HEK293 (cell line): ENCODE measurements around the gene SH2D4B.

Experiments
- CTCF ChIA-PET: fragments of 350-600 bp; formaldehyde crosslinking; extraction: SDS; loops from one replicate; lab custom pipeline; 2021; ENCODE audit warnings: antibody characterized with exemption; lab: Yijun Ruan, JAX
- POLR2A ChIA-PET: fragments of 300-600 bp; formaldehyde crosslinking; extraction: SDS; loops from one replicate; lab custom pipeline; 2020; ENCODE audit warnings: antibody characterized with exemption, inconsistent platforms; lab: Yijun Ruan, JAX
- H3K27ac ChIP-seq: fragments of 200-500 bp; sonication (Bioruptor generic); 2 replicates; pipeline ENCODE4 v1.5.1; 2014; ENCODE audit warnings: low read depth, low read length, control low read depth, inconsistent platforms; ENCODE audit errors: extremely low read depth
- H3K36me3 ChIP-seq, 2 experiments: fragments of 200-500 bp in 1 of 2; sonication (Bioruptor generic) in 1 of 2; 1 replicate in 1 of 2; 2 replicates in 1 of 2; pipeline ENCODE4 v1.5.1; 2014 to 2017; ENCODE audit warnings: inconsistent platforms in 2 of 2, low read length in 2 of 2; ENCODE audit not compliant: control insufficient read depth in 2 of 2, insufficient read depth in 1 of 2
- H3K4me1 ChIP-seq: fragments of 200-500 bp; sonication (Bioruptor generic); 2 replicates; pipeline ENCODE4 v1.5.1; 2014; ENCODE audit warnings: mild to moderate bottlenecking, low read length, inconsistent platforms; ENCODE audit not compliant: control insufficient read depth, insufficient read depth
- H3K4me3 ChIP-seq: 2 replicates; pipeline ENCODE4 v1.5.1; 2011; ENCODE audit warnings: low read depth, mild to moderate bottlenecking, control low read depth, low read length, moderate library complexity
- H3K9me3 ChIP-seq: fragments of 200-500 bp; sonication (Bioruptor generic); 2 replicates; pipeline ENCODE4 v1.5.1; 2014; ENCODE audit warnings: low read depth, low read length, inconsistent platforms; ENCODE audit not compliant: control insufficient read depth, insufficient read depth
- BCL11A ChIP-seq: fragments of 450-650 bp; formaldehyde crosslinking; IDR thresholded peaks from 2 replicates; pipeline ENCODE4 v1.5.1; 2016; ENCODE audit warnings: low read depth, missing biosample characterization, missing genetic modification characterization
- CTCF ChIP-seq: fragments of 450-650 bp; formaldehyde crosslinking; IDR thresholded peaks from 2 replicates; pipeline ENCODE4 v1.5.1; 2016; ENCODE audit warnings: missing biosample characterization, missing genetic modification characterization
- GLI2 ChIP-seq: fragments of 450-650 bp; formaldehyde crosslinking; IDR thresholded peaks from 2 replicates; pipeline ENCODE4; 2017; ENCODE audit warnings: missing biosample characterization, missing genetic modification characterization, low read depth, borderline replicate concordance
- IKZF3 ChIP-seq: fragments of 450-650 bp; IDR thresholded peaks from 2 replicates; pipeline ENCODE4 v1.5.0; 2018; ENCODE audit warnings: missing biosample characterization, mild to moderate bottlenecking, missing genetic modification characterization, moderate library complexity
- MZF1 ChIP-seq: fragments of 450-650 bp; formaldehyde crosslinking; IDR thresholded peaks from 2 replicates; pipeline ENCODE4 v1.5.1; 2017; ENCODE audit warnings: missing biosample characterization, missing genetic modification characterization, borderline replicate concordance
- TRIM28 ChIP-seq: IDR thresholded peaks from 2 replicates; pipeline ENCODE4 v1.6.1; 2011; ENCODE audit warnings: low read length, control low read depth, borderline replicate concordance
- YY1 ChIP-seq: fragments of 450-650 bp; formaldehyde crosslinking; IDR thresholded peaks from 2 replicates; pipeline ENCODE4 v1.5.1; 2018; ENCODE audit warnings: missing biosample characterization, missing genetic modification characterization
- ZBTB26 ChIP-seq: fragments of 450-650 bp; formaldehyde crosslinking; optimal IDR thresholded peaks from 2 replicates; pipeline ENCODE3; 2016; ENCODE audit warnings: missing biosample characterization, mild to moderate bottlenecking, missing genetic modification characterization
- ZEB2 ChIP-seq: fragments of 450-650 bp; formaldehyde crosslinking; IDR thresholded peaks from 2 replicates; pipeline ENCODE4 v1.5.1; 2016; ENCODE audit warnings: missing biosample characterization, missing genetic modification characterization
- ZFHX2 ChIP-seq: fragments of 450-650 bp; formaldehyde crosslinking; conservative IDR thresholded peaks from 2 replicates; pipeline ENCODE4 v1.5.1; 2016; ENCODE audit warnings: missing biosample characterization, missing genetic modification characterization
- ZFP69B ChIP-seq: fragments of 450-650 bp; formaldehyde crosslinking; IDR thresholded peaks from 2 replicates; pipeline ENCODE4 v1.5.1; 2016; ENCODE audit warnings: missing biosample characterization, missing genetic modification characterization
- ZNF174 ChIP-seq: fragments of 450-650 bp; formaldehyde crosslinking; IDR thresholded peaks from 2 replicates; pipeline ENCODE4 v1.5.0; 2017; ENCODE audit warnings: missing biosample characterization, mild to moderate bottlenecking, missing genetic modification characterization
- ZNF19 ChIP-seq: fragments of 450-650 bp; formaldehyde crosslinking; IDR thresholded peaks from 2 replicates; pipeline ENCODE4; 2016; ENCODE audit warnings: missing biosample characterization, missing genetic modification characterization, low read depth
- ZNF202 ChIP-seq: fragments of 450-650 bp; formaldehyde crosslinking; IDR thresholded peaks from 2 replicates; pipeline ENCODE4 v1.5.1; 2016; ENCODE audit warnings: missing biosample characterization, missing genetic modification characterization, borderline replicate concordance
- ZNF266 ChIP-seq: fragments of 450-650 bp; formaldehyde crosslinking; IDR thresholded peaks from 2 replicates; pipeline ENCODE4 v1.5.1; 2016; ENCODE audit warnings: missing biosample characterization, missing genetic modification characterization, low read depth
- ZNF354C ChIP-seq: fragments of 450-650 bp; formaldehyde crosslinking; IDR thresholded peaks from 2 replicates; pipeline ENCODE4 v1.5.1; 2016; ENCODE audit warnings: missing biosample characterization, missing genetic modification characterization, low read depth, borderline replicate concordance
- ZNF426 ChIP-seq: fragments of 450-650 bp; formaldehyde crosslinking; IDR thresholded peaks from 2 replicates; pipeline ENCODE4 v1.5.1; 2017; ENCODE audit warnings: missing biosample characterization, missing genetic modification characterization, mild to moderate bottlenecking, inconsistent platforms, moderate library complexity
- ZNF433 ChIP-seq: fragments of 450-650 bp; formaldehyde crosslinking; IDR thresholded peaks from 2 replicates; pipeline ENCODE4 v1.5.1; 2016; ENCODE audit warnings: missing biosample characterization, missing genetic modification characterization, low read depth
- ZNF473 ChIP-seq: fragments of 450-650 bp; formaldehyde crosslinking; IDR thresholded peaks from 2 replicates; pipeline ENCODE4 v1.5.1; 2017; ENCODE audit warnings: missing biosample characterization, missing genetic modification characterization
- ZNF488 ChIP-seq: fragments of 450-650 bp; formaldehyde crosslinking; IDR thresholded peaks from 2 replicates; pipeline ENCODE4 v1.5.1; 2016; ENCODE audit warnings: missing biosample characterization, missing genetic modification characterization
- ZNF514 ChIP-seq: fragments of 450-650 bp; formaldehyde crosslinking; IDR thresholded peaks from 2 replicates; pipeline ENCODE4 v1.5.1; 2016; ENCODE audit warnings: missing biosample characterization, missing genetic modification characterization
- ZNF585B ChIP-seq: fragments of 450-650 bp; formaldehyde crosslinking; IDR thresholded peaks from 2 replicates; pipeline ENCODE4 v1.5.1; 2016; ENCODE audit warnings: missing biosample characterization, missing genetic modification characterization
- ZNF600 ChIP-seq: fragments of 450-650 bp; formaldehyde crosslinking; IDR thresholded peaks from 2 replicates; pipeline ENCODE4 v1.5.1; 2016; ENCODE audit warnings: missing biosample characterization, missing genetic modification characterization
- ZNF658 ChIP-seq: fragments of 450-650 bp; formaldehyde crosslinking; IDR thresholded peaks from 2 replicates; pipeline ENCODE4; 2016; ENCODE audit warnings: missing biosample characterization, missing genetic modification characterization
- ZNF776 ChIP-seq: fragments of 450-650 bp; formaldehyde crosslinking; IDR thresholded peaks from 2 replicates; pipeline ENCODE4 v1.5.0; 2017; ENCODE audit warnings: missing biosample characterization, missing genetic modification characterization, borderline replicate concordance
- ZNF785 ChIP-seq: fragments of 450-650 bp; formaldehyde crosslinking; IDR thresholded peaks from 2 replicates; pipeline ENCODE4 v1.5.1; 2016; ENCODE audit warnings: missing biosample characterization, missing genetic modification characterization
- ZSCAN23 ChIP-seq: fragments of 450-650 bp; formaldehyde crosslinking; IDR thresholded peaks from 2 replicates; pipeline ENCODE4 v1.5.1; 2016; ENCODE audit warnings: missing biosample characterization, missing genetic modification characterization

SH2D4B gene

GRCh38 chr10:80491251-80492102 lies 46.2 kb upstream of the SH2D4B start (continued):
- TF ChIP-seq GLI2 (tag by site-specific recombination) (no peak), BCL11A (tag by site-specific recombination) (no peak), ZSCAN23 (tag by site-specific recombination) (no peak), ZNF433 (no peak), ZNF600 (tag by site-specific recombination) (no peak)

GRCh38 chr10:80492848-80493521 lies 44.7 kb upstream of the SH2D4B start:
- CTCF ChIA-PET: interaction anchor here (4.6 kb wide), 1 partner anchor 12 kb away, joined by 20 read pairs; no protein-coding TSS in a partner anchor
- H3K27ac ChIP-seq: no peak overlapping the region

GRCh38 chr10:80493522-80494051 lies 44.1 kb upstream of the SH2D4B start:
- CTCF ChIA-PET: interaction anchor here (0.7 to 4.6 kb wide), 2 partner anchors 12 to 14 kb away, joined by 3 to 20 read pairs; no protein-coding TSS in a partner anchor
- POLR2A ChIA-PET: no interaction called here
- no peak for TF ChIP-seq ZFHX2 (tag by site-specific recombination)
- TF ChIP-seq ZNF354C: no peak
- no peak for TF ChIP-seq ZFP69B (tag by site-specific recombination)
- TF ChIP-seq ZNF174 (tag by site-specific recombination): no peak
- TF ChIP-seq ZEB2: no peak
- TF ChIP-seq IKZF3 (tag by site-specific recombination): no peak
- TF ChIP-seq ZNF776 (tag by site-specific recombination): no peak
- no peak for TF ChIP-seq ZBTB26
- TF ChIP-seq ZNF488 (tag by site-specific recombination): no peak
- no peak for TF ChIP-seq MZF1 (tag by site-specific recombination)
- no peak for TF ChIP-seq ZNF266
- no peak for TF ChIP-seq YY1 (tag by site-specific recombination)
- no peak for TF ChIP-seq ZNF585B (tag by site-specific recombination)
- no peak for TF ChIP-seq ZNF658 (tag by site-specific recombination)
- no peak for TF ChIP-seq ZNF473 (tag by site-specific recombination)
- no peak for TF ChIP-seq ZNF514 (tag by site-specific recombination)
- TF ChIP-seq CTCF (tag by site-specific recombination): no peak
- Histone ChIP-seq H3K4me3 (no peak overlapping the region), H3K9me3 (no peaks in the 10 kb centered on the region), H3K4me1 (no peaks in the 10 kb centered on the region), H3K36me3 (peaks cover 0 to 35% of the 10 kb centered on the region in 2 experiments; a peak in 1 of 3 replicates), H3K27ac (no peak overlapping the region)

More at GRCh38 chr10:80492848-80493521, 44.7 kb upstream of the SH2D4B start:
- POLR2A ChIA-PET: no interaction called here
- no peak for TF ChIP-seq ZNF426 (tag by site-specific recombination)
- no peak for TF ChIP-seq ZNF600 (tag by site-specific recombination)
- no peak for TF ChIP-seq ZSCAN23 (tag by site-specific recombination)
- no peak for TF ChIP-seq ZNF785 (tag by site-specific recombination)
- no peak for TF ChIP-seq ZNF202 (tag by site-specific recombination)
- no peak for TF ChIP-seq TRIM28
- TF ChIP-seq ZNF19 (tag by site-specific recombination): no peak
- Histone ChIP-seq H3K36me3 (peaks cover 0 to 35% of the 10 kb centered on the region in 2 experiments; a peak in 1 of 3 replicates), H3K9me3 (no peaks in the 10 kb centered on the region), H3K4me1 (no peaks in the 10 kb centered on the region), H3K4me3 (no peak overlapping the region)
